ENCODE data around the gene MANBA. TPM values are rescaled to one million over a fixed set of nuclear protein-coding genes. Genes with fewer than 3 reads are reported as not detected.
"Not testable (repeated sequence)": the region's sequence is repeated elsewhere in the genome, so short reads cannot be mapped to it uniquely, and the experiment has no call there.

The MANBA gene
- total RNA-seq, 4 donors from 2014 or later = 8.9 to 15.5 (median 12.6) TPM

DNA sequence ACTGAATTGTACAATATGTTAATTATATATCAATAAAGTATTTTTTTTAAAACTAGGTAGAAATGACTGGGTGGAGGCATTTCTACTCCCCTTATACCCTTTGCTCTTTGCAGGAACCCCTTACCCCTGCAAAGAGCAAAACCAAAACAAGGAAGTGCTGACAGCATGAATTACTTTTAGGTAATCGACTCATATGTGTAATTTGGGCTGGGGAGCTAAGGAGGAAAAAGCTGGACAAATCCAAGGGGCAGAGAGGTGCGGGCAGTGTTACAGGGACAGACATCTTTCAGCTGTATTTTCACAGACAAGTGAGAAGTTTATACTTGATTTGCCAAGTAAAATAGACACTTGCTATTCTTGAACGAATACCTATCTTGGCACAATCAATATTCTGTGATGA, 35.5 kb downstream of the MANBA start:
- Histone ChIP-seq H3K4me1 (no peaks in the 10 kb centered on the region), H3K27me3 (no peaks in the 10 kb centered on the region), H3K36me3 (peaks cover 0 to 1% of the 10 kb centered on the region in 2 donors), H3K27ac (no peak overlapping the region), H3K9me3 (no peaks in the 10 kb centered on the region), H3K4me3 (no peak overlapping the region)
- TF ChIP-seq, protein P1, sequence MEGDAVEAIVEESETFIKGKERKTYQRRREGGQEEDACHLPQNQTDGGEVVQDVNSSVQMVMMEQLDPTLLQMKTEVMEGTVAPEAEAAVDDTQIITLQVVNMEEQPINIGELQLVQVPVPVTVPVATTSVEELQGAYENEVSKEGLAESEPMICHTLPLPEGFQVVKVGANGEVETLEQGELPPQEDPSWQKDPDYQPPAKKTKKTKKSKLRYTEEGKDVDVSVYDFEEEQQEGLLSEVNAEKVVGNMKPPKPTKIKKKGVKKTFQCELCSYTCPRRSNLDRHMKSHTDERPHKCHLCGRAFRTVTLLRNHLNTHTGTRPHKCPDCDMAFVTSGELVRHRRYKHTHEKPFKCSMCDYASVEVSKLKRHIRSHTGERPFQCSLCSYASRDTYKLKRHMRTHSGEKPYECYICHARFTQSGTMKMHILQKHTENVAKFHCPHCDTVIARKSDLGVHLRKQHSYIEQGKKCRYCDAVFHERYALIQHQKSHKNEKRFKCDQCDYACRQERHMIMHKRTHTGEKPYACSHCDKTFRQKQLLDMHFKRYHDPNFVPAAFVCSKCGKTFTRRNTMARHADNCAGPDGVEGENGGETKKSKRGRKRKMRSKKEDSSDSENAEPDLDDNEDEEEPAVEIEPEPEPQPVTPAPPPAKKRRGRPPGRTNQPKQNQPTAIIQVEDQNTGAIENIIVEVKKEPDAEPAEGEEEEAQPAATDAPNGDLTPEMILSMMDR (IDR thresholded peaks at IDR 0.05 in 4 of 5, conservative IDR thresholded peaks at IDR 0.05 in 1 of 5) = no peak
- no peak for TF ChIP-seq POLR2A (IDR thresholded peaks at IDR 0.05)
- in situ Hi-C loops (cut with MboI; ENCODE audit: low sequenced_read_pairs in 4 of 4) (no loop called here), intact Hi-C loops (cut with DNase I; ENCODE audit: low total_unique reads) (no loop called here)
- ATAC-seq (no peak), DNase-seq (no peak)

DNA sequence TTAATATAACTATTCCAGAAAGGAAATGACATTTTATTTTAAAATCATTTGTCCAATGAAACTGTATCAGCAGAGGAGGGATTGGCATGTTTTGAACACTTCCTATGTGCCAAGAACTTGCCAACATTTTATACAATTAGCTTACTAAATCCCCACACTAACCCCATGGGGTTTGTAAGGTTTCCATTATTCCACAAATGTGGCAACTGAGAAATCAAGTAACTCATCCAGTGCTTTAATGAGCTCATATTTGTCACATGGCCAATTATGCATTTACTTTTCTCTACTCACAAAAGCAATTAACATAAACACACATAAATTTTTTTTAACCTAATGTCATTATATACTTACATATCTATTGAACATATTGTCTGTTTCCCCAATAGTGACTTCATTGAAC, 37.3 kb downstream of the MANBA start:
- in situ Hi-C loops (cut with MboI; ENCODE audit: low sequenced_read_pairs in 4 of 4) = no loop called here
- ATAC-seq = no peak

DNA sequence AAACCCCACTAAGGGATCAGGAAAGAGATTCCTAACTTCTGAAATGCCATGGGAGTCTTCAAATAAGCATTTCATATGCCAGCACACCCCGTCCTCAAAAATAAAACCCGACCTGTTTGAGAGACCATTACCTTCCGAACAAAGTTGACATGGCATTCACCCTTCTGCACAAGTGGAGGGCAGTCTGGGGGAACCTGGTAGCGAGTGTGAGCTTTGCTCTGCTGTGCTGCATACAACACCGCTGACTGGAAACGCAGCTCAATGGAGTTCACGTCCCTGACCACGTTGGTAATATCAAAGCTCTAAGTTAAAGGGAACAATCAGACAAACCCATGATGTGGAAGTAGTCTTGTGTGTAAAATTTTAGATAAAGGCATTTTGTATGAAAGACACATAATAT, 38.0 kb downstream of the MANBA start:
- intact Hi-C loops (cut with DNase I; ENCODE audit: low total_unique reads) = no loop called here
- Histone ChIP-seq H3K27me3 (no peaks in the 10 kb centered on the region), H3K4me1 (no peaks in the 10 kb centered on the region), H3K9me3 (no peaks in the 10 kb centered on the region), H3K27ac (no peak overlapping the region), H3K36me3 (no peaks in the 10 kb centered on the region), H3K4me3 (no peak overlapping the region)
- TF ChIP-seq POLR2A (IDR thresholded peaks at IDR 0.05) = no peak
- TF ChIP-seq, protein P1 (IDR thresholded peaks at IDR 0.05 in 4 of 5, conservative IDR thresholded peaks at IDR 0.05 in 1 of 5) = no peak
- in situ Hi-C loops (cut with MboI; ENCODE audit: low sequenced_read_pairs in 4 of 4) = no loop called here
- DNase-seq (no peak), ATAC-seq (no peak)

More for the DNA sequence above, 37.3 kb downstream of the MANBA start:
- Histone ChIP-seq H3K9me3 (no peaks in the 10 kb centered on the region), H3K27ac (no peak overlapping the region), H3K27me3 (no peaks in the 10 kb centered on the region), H3K36me3 (no peaks in the 10 kb centered on the region), H3K4me1 (no peaks in the 10 kb centered on the region), H3K4me3 (no peak overlapping the region)
- intact Hi-C loops (cut with DNase I; ENCODE audit: low total_unique reads) = no loop called here
- DNase-seq = no peak
- TF ChIP-seq, protein P1 (IDR thresholded peaks at IDR 0.05 in 4 of 5, conservative IDR thresholded peaks at IDR 0.05 in 1 of 5) = no peak
- TF ChIP-seq POLR2A (IDR thresholded peaks at IDR 0.05) = no peak

DNA sequence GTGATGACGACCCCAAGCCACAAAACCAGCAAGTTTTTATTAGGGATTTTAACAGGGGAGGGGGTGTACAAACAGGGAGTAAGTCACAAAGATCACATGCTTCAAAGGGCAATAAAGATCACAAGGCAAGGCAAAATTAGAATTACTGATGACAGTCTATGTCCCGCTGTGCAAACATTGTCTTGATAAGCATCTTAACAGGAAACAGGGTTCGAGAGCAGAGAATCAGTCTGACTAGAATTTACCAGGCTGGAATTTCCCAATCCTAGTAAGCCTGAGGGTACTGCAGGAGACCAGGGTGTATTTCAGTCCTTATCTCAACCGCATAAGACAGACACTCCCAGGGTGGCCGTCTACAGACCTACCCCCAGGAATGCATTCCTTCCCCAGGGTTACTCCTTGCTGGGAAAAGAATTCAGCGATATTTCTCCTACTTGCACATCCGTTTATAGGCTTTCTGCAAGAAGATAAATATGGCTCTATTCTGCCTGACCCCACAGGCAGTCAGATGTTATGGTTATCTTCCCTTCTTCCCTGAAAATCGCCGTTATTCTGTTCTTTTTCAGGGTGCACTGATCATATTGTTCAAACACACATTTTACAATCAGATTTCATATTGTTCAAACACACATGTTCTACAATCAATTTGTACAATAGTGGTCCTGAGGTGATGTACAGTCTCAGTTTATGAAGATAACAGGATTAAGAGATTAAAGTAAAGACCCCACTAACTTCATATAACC, 41.8 kb downstream of the MANBA start:
- H3K27ac ChIP-seq; H3K36me3 ChIP-seq; in situ Hi-C loops (cut with MboI; ENCODE audit: low sequenced_read_pairs in 4 of 4); H3K9me3 ChIP-seq; DNase-seq; intact Hi-C loops (cut with DNase I; ENCODE audit: low total_unique reads); H3K4me3 ChIP-seq; ATAC-seq; H3K27me3 ChIP-seq; H3K4me1 ChIP-seq: not testable (repeated sequence)

DNA sequence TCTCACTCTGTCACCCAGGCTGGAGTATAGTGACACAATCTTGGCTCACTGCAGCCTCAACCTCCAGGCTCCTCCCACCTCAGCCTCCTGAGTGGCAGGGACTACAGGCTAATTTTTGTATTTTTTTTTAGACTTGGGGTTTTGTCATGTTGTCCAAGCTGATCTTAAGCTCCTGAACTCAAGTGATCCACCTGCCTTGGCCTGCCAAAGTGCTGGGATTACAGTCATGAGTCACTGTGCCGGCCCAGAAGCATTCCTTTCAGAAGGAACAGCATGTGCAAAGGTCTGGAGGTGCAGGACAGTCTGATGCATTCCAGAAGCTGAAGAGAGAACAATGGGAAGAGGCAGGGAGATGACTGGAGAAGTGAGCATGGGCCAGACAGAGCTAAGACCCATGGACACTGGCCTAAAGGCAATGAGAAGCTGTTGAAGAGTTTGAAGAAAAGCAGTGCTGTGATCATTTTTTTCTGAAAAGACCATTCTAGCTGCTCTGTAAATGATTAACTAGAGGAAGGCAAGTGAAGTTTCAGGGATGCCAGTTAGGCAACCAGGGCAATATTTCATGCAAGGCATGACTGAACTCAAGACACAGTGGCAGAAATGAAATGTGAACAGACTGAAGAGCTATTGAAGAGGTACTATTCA, 43.2 kb downstream of the MANBA start:
- no peak overlapping the region for H3K27ac ChIP-seq
- ATAC-seq = no peak
- no peak for DNase-seq
- H3K4me1 ChIP-seq = no peaks in the 10 kb centered on the region
- intact Hi-C loops (cut with DNase I; ENCODE audit: low total_unique reads) = no loop called here
- H3K36me3 ChIP-seq = no peaks in the 10 kb centered on the region
- no peaks in the 10 kb centered on the region for H3K9me3 ChIP-seq
- TF ChIP-seq, protein P1 (IDR thresholded peaks at IDR 0.05 in 4 of 5, conservative IDR thresholded peaks at IDR 0.05 in 1 of 5) = no peak
- no peak for TF ChIP-seq POLR2A (IDR thresholded peaks at IDR 0.05)
- in situ Hi-C loops (cut with MboI; ENCODE audit: low sequenced_read_pairs in 4 of 4) = no loop called here
- no peak overlapping the region for H3K4me3 ChIP-seq
- H3K27me3 ChIP-seq = no peaks in the 10 kb centered on the region
